ENCODE results near the gene ASCC3.
"Not testable (repeated sequence)": the region's sequence is repeated elsewhere in the genome, so short reads cannot be mapped to it uniquely, and the experiment has no call there.

ASCC3 gene

GRCh38 chr6:100889351-100889750 is 8.2 kb upstream of the ASCC3 start:
- DNase-seq (ENCODE audit: low read depth in 3 of 3) = no peak

DNA sequence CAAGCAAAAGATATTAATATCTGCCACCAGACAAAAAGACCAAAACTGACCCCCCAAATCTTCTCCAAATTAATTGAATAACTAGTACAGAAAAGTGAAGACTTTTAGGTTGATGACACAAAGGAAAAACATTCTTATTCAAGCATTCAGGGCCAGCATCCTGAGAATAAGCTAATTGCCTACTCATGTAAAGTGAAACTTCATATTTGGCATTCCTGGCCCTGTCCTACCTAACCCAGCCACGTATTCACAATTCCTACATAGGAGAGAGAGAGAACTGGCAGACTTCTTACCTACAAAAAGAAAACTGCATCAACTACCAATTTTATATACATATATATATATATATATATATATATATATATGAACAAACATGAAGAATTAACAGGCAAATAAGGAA is 4.9 kb upstream of the ASCC3 start:
- DNase-seq (ENCODE audit: low read depth in 3 of 3) = no peak

DNA sequence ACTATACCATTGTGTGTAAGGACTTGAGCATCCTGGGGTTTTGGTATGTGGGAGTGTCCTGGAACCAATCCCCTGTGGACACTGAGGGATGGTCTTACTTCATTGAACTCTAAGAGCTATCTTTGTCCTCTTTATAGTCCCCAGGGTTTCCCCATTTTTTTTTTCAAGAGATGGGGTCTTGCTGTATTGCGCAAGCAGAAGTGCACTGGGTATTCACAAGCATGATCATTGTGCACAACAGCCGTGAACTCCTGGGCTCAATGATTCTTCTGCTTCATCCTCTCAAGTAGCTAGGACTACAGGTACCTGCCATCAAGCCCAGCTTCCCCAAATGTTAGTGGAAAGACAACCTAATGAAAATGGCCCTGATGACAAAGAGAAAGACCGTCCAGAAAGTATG is 2.2 kb upstream of the ASCC3 start:
- no peak for DNase-seq (ENCODE audit: low read depth in 3 of 3)

DNA sequence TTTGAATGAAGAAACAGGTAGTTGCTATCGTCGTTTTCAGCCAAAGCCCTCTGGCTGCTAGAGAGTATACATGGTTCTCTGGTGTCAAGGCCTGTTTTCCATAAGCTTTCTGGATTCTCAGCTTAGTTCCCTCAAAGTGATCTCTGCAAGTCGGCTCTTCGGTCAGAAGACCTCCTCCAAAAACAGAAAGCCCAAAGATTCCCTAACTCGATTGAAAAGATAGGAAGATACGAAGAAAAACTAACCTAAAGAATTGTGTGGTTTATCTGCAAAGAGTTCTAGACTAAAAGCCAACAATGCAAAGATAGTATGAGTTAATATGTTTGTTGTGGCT is 545 bp upstream of the ASCC3 start:
- no peak for DNase-seq (ENCODE audit: low read depth in 3 of 3)

GRCh38 chr6:100880149-100880852 is 828 bp downstream of the ASCC3 start:
- DNase-seq (ENCODE audit: low read depth in 3 of 3) = no peak

GRCh38 chr6:100879317-100879716 is 1.8 kb downstream of the ASCC3 start:
- DNase-seq (ENCODE audit: low read depth in 3 of 3) = no peak

DNA sequence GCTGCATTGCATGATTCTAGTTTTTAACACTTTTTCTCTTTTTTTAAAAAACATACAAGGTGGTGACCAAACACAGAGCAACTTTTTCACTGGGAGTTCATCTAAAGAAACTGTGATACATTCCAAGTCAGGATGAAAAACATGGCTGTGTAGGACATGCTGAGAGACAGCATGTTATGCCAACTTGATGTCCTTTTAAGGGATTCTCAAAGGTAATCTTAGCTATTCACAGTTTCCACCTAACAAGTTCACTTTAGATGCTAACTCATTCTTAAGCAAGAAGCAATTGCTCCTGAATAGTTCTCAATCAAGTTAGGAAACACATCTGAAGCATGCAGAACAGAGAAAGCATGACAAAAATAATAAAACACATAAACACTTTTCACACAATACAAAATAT is 3.3 kb downstream of the ASCC3 start:
- no peak for DNase-seq (ENCODE audit: low read depth in 3 of 3)

GRCh38 chr6:100876251-100876650 is 4.9 kb downstream of the ASCC3 start:
- no peak for DNase-seq (ENCODE audit: low read depth in 3 of 3)

GRCh38 chr6:100865525-100865924 is 15.6 kb downstream of the ASCC3 start:
- no peak for DNase-seq (ENCODE audit: low read depth in 3 of 3)

DNA sequence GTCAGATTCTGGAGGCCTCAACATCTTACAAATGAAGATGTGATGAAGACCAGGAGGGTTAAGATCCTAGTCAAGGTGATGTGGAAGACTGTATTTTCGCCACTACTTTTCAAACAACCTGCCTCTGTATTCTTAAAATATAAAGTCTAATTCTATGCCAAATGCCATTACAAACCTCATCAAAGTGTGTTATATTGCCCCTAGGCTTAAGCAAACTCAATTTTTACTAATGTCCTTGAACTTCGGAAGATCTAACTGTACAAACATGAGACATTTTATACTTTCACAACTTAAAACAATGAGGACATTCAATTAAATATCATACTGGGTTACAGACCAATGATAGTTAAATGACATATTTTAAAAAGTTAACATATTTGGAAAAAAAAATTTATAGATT is 19.1 kb downstream of the ASCC3 start:
- no peak for DNase-seq (ENCODE audit: low read depth in 3 of 3)

- no peak for DNase-seq (ENCODE audit: low read depth in 3 of 3)
Measured at GRCh38 chr6:100856146-100856545, 25.0 kb downstream of the ASCC3 start.

DNA sequence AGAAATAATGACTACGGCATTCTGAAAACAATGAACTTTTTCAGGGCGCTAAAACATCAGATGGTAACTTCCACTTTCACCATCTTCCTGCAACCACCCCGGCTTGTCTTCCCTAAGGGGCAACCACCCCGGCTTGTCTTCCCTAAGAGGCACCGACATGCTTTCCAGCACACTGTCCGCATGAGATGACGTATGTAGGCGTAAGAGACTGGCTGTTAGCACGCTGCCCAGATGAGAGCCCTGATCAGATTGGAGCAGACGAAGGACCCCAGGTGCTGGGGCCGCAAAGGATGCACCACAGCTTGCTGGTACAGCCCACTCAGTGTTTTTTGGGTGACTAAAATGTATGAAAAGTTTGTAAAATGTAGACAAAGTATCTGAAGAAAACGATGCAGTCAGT is 29.3 kb downstream of the ASCC3 start:
- DNase-seq (ENCODE audit: low read depth in 3 of 3) = no peak

DNA sequence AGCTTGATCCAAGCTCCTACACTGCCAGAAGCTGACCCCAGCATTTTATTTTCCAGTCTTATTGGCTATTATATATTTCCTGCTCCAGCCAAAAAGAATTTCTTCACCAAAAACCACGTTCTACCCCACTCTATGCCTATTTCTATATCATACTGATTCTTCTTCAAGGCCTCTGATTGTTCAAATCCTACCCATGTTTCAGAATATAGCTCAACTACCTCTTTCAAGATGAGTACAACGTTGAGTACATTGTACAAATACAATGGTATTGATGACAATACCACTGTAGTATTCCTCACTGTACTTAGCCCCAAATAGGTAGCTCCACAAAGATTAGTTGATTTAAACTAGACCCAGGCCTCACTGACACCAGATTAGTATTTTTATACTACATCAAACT is 31.0 kb downstream of the ASCC3 start:
- DNase-seq (ENCODE audit: low read depth in 3 of 3) = no peak

GRCh38 chr6:100846276-100846675 is 34.9 kb downstream of the ASCC3 start:
- DNase-seq (ENCODE audit: low read depth in 3 of 3) = no peak

- no peak for DNase-seq (ENCODE audit: low read depth in 3 of 3)
Measured at GRCh38 chr6:100845676-100846075, 35.5 kb downstream of the ASCC3 start.

DNA sequence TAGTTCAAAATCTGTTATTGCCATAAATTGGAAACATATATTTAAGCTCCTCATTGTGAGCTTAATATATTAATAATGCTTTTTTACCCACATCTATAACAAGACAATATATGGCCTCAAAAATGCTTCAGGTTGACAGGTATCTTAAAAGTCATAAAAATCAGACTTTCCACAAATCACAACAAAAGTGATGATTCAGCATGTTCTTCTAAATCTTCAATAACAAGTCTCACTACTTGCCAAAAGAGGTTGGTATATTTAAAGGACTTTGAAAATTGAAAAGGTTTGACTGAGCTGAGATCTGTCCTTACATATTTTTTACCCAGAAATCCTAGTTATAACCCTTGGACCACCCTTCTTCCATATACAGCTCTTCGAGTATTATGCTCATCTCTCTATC is 41.7 kb downstream of the ASCC3 start:
- no peak for DNase-seq (ENCODE audit: low read depth in 3 of 3)

DNA sequence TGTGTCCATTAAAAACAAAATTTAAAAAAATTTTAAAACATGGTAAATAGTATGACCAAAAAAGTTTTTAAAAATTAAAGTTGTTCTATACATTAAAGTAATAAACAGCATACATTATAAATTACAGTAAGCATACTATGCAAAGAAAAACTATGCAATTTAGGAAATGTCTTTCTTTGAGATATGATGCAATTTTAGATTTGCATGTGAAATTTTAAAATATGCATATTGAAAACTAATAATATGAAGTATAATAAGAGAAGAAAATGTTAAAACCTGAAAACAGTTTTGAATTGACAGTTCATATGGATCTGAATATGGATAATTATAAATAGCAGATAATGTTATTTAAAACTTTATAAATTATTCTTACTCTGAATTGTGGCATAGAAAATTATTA is 43.1 kb downstream of the ASCC3 start:
- DNase-seq (ENCODE audit: low read depth in 3 of 3) = no peak

GRCh38 chr6:100833972-100834574 is 47.1 kb downstream of the ASCC3 start:
- no peak for DNase-seq (ENCODE audit: low read depth in 3 of 3)

DNA sequence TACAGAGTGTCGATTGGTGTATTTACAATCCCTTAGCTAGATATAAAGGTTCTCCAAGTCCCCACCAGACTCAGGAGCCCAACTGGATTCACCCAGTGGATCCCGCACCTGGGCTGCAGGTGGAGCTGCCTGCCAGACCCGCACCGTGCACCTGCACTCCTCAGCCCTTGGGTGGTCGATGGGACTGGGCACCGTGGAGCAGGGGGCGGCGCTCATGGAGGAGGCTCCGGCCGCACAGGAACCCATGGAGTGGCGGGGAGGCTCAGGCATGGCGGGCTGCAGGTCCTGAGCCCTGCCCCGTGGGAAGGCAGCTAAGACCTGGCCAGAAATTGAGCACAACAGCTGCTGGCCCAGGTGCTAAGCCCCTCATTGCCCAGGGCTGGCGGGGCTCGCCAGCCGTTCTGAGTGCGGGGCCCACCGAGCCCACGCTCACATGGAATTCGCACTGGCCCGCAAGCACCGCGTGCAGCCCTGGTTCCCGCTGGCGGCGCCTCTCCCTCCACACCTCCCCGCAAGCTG is 52.0 kb downstream of the ASCC3 start:
- not testable (repeated sequence) for DNase-seq (ENCODE audit: low read depth in 3 of 3)

- no peak for DNase-seq (ENCODE audit: low read depth in 3 of 3)
Measured at GRCh38 chr6:100823041-100823440, 58.1 kb downstream of the ASCC3 start.

DNA sequence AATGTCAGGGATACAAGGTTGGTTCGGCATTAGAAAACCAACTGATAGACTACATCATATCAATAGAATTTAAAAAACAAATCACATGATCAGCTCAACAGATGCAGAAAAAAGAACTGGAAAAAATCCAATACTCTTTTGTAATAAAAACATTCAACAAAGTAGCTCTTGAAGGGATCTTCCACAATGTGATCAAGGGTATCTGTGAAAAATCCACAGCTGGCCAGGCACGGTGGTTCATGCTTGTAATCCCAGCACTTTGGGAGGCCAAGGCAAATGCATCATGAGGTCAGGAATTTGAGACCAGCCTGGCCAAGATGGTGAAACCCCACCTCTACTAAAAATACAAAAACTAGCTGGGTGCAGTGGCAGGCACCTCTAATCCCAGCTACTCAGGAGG is 63.1 kb downstream of the ASCC3 start:
- DNase-seq (ENCODE audit: low read depth in 3 of 3) = no peak

- DNase-seq (ENCODE audit: low read depth in 3 of 3) = no peak
Measured at GRCh38 chr6:100810015-100810414, 71.1 kb downstream of the ASCC3 start.

DNA sequence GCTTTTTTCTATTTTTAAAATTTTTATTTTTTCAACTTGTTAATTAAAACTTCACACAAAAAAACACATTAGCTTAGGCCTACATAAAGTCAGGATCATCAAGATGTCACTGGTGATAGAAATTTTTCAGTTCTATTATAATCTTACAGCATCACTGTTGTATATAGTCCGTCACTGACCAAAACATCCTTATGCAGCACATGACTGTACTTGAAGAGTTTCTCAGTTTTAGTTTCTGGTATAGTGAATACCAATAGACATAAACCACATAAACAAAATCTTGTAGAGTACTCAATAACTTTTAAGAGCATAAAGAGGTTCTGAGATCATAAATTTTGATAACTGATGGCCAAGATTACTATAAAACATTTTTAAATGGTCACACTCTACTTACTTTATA is 71.8 kb downstream of the ASCC3 start:
- DNase-seq (ENCODE audit: low read depth in 3 of 3) = no peak
